Measurements from ENCODE around the gene PRDM5.
"Not testable (repeated sequence)": the region's sequence is repeated elsewhere in the genome, so short reads cannot be mapped to it uniquely, and the experiment has no call there.

Gene PRDM5

DNA sequence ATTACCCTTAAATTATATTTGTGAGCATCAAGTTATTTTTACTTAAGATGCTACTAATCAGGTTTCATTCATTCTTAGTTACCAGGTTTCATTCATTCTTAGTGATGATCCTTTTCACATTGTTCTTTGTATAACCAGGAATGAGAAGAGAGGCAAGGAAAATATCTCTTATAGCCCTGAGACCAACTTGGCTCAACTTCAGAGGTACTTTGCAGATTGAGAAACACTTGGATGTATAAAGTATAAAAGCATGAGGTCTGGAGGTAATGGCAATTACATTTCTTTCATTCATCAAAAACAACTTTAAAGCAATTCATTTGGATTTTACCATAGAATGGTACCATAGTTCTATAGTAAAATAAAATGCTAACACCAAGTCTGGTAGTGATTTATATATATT lies 231.0 kb downstream of the PRDM5 start:
- DNase-seq = no peak

DNA sequence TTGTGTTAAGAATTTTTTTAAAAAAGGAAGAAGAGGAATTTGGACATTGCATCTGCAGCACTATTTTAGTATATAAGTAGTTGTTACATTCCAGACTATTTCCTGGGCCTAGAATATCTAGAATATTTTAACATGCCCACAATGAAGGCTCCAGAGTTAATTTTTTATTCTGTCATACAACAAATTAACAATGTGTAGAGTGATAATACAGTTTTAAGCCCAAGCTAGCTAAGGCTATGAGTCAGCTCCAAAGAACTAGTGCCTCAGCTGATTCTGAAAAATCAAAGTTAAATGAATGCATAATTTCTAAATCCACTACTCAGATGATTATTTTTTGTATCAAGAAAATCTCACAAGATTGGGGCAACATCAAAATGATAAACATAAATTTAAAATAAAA lies 231.4 kb downstream of the PRDM5 start:
- DNase-seq = no peak

DNA sequence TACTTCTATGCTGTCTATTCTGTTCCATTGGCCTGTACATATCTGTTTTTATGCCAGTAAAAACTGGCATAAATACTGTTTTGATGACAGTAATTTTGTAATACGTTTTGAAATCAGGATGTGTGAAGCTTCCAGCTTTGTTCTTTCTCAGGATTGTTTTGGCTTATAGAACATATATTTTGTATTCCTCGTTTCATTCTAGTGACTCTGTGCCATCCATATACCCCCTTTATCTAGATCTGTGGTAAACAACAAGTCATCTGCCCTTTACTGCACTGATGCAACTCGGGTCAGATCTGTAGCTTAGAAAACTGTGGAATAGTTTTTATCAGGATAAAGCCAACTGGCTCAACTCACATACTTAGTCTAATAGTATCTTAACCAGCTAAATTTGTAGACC lies 233.7 kb downstream of the PRDM5 start:
- DNase-seq = no peak

DNA sequence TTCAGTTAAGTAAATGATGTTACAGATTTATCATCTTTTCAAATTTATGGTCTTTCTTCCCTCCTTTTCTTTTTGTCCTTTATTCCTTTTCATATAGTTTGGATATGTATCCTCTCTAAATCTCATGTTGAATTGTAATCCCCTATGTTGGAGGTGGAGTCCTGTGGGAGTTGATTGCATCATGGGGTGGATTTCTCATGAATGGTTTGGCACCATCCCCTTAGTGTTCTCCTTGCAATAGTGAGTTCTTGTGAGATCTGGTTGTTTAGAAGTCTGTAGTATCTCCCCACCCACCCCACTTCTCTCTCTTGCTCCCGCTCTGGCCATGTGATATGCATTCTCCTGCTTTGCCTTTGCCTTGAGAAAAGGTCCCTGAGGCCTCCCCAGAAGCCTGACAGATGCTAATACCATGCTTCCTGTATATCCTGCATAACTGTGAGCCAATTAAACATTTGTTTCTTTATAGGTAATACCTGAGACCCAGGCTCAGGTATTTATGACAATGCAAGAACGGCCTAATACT lies 236.7 kb downstream of the PRDM5 start:
- no peak for DNase-seq

DNA sequence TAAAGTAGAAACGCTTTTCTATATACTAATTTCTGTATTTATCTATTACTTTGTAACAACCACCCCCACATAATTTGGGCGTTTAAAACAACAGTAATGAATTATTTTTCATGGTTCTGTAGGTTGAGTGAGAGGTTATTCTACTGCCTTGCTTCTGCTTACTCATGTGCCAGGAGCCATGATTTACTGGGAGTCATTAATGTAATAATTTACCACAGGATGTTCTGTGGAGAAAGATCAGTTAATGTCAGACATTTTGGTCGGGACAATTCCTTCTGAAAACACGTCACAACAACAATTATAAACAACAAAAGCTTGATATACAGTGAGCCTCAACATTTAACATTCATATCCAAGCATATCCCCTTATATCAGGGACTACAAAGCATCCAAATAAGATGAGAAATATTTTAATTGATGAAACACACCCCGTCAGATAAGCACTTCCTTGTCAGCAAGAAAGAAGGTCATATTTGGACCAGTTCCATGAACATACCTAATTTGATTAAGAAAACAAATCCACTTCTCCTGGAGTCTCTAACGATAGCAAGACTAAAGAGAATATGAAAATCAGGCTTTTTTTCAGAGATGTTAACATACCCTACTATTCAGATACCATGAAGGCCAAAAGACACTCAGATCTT lies 238.5 kb downstream of the PRDM5 start:
- DNase-seq = no peak

DNA sequence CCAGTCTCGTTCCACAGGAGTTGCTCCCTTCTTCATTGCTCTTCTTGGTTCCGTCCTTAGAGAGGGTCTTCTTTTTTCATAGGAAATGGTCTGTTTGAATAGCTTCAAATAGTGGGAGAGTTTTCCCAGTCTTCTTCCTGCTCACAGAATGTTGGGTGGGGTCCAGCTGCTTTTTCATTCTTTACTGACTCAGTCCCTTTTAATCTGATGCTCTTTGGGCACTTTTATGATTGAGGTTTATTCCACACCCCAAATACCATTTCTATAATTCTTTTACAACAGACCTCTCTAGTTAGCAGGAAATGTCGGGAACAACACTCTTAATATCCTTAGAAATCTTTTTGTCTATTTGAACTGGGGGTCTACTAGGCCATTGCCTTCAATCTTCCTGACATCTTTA lies 239.5 kb downstream of the PRDM5 start:
- no peak for DNase-seq

DNA sequence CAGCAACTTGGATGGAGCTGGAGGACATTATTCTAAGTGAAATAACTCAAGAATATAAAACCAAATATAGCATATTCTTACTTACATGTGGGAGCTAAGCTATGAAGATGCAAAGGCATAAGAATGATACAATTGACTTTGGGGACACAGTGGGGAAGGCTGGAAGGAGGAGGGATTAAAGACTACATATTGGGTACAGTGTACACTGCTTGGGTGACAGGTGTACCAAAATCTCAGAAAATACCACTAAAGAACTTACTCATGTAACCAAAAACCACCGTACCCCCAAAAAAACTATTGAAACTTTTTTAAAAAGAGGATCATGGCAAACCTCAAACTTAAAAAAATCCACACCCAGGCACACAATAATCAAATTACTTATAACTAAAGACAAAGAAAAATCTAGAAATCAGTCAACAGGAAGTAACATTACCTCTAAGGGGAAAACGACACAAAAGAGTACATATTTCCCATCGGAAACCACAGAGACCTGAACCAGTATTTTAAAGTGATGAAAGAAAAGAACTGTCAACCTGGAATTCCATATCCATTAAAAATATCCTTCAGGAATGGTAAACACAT lies 241.8 kb downstream of the PRDM5 start:
- DNase-seq = no peak

DNA sequence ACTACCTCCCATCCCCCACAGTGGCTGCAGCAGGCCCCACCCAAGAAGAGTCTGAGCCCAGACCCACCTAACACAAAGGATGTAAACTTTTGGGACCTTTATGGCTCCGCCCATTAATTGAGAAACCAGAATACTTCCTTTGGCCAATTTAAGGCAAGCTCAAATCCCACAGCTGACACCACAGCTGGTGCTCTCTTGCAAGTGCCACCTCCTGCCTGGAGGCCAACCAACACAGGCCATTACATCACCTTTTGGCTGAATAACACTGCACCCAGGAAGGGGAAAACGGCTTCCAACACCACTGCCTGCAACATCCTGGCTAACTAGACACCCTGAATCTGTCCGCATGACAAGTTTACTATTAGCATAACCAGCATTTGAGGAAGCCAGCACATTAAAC lies 248.8 kb downstream of the PRDM5 start:
- DNase-seq = no peak

DNA sequence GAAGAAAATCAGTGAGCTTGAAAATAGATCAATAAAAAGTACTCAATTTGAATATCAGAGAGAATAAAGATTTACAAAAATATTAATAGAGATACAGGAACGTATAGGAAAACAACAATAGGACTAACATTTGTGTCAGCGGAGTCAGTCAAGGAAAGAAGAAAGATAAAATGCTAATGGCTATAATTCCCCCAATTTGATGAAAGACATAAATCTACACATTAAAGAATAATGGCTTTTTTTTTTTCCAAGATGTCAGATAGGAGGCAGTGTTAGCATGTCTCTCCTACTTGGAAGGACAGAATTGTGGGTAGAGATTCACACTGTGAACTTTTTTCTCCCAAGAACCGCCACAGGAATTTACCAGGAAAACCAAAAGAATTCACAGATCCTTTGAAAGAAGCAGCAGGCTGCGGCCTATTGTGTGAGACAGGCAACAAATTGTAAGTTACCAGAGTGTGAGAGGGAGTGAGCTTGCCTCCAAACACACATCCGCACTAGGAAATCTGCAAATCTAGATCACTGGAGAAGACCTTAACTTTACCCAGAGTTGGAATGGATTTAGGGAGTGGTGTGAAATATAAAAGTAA lies 249.9 kb downstream of the PRDM5 start:
- DNase-seq = no peak

DNA sequence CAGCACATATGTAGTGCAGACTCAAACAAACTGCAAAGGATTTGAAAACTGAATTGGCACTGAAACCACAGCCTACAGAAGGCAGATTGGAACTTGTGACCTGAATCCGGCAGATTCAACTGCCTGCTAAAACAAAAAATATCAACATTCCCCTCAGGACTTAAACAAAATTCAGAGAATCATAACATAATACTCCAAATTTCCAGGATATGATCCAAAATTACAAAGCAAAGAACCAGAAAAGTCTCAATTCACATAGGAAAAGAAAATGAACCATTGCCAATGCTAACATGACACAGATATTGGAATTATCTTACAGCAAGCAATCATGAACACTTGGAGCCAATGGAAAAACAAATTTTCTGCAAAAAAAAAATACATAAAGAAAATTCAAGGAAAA lies 250.4 kb downstream of the PRDM5 start:
- no peak for DNase-seq

DNA sequence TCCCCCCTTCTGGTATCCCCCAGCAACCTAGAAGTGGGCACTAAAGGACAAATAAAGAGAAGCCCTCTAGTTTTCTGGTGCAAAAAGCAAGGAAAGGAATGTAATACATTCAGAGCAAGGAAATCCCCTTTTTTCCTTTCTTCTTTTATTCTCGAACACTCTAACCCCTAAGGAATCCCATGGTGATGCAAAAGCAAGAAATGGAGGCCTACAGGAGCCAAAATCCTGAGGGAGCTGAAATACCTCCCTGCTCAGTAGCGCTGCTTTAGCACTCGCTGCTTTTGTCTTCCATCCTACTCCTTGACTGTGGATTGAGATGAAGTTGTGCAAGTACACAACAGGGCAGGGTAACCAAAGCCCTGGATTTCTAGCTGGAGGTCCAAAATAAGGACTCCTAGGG lies 251.0 kb downstream of the PRDM5 start:
- DNase-seq = no peak

DNA sequence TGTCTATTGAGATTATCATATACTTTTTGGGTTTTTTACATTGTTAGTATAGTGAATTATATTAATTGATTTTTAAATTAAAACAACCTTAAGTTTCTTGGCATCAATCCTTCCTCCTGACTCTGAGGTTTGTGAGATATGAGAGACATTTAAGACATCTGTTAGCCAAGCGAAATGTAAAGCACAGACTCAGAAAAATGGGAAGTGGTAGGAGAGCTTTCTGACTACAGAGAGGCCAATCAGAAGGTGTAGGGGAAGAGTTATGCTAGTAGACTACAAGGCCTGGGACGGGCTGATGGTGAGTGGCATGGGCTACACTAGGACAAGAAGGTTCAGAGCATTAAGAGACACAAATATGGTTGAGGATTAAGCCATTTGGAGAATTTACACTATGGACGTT lies 255.4 kb downstream of the PRDM5 start:
- DNase-seq = no peak

DNA sequence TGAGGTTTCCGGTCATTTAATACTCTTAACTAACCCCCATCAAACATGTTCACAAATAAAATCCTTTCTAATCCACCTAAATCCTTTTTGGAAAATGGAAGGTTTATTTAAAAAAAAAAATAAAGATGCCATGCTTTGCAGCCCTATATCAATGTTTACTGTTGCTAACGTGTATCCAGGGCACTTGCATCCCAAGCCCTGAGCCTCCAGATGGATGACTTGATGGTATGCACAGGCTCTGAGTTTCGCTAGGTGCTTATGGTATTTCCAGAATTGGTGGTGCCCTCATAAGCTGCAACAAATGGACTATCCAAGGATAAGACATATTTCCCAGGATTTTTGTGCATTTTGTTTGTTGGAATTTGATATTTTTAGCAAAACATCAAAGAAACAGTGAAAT lies 257.7 kb downstream of the PRDM5 start:
- no peak for DNase-seq

DNA sequence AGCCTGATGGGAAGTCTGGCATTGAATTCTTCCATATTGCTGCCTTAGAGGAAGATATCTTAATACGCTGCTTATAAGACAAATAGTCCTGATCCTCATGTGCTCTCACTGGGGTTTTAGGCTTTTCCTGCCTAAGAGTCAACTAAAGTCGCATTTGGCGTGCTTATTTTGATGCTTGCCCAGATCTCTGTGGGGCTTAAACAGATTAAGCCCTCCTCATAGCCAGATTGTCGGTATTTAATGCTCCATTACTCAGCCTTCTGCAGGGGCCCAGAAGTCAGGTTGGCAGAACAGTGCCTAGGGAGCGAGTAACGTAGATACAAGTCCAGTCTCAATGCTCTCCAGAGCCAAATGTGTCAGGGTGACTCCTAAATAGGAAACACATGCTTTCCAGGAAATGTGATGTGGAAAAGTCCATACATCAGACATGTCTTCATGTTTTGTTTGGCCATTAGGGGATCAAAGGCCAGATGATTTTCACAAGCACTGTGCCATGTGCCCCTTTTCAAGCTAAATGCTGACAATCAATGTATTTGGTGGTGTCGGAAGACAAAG lies 262.8 kb downstream of the PRDM5 start:
- DNase-seq = no peak

DNA sequence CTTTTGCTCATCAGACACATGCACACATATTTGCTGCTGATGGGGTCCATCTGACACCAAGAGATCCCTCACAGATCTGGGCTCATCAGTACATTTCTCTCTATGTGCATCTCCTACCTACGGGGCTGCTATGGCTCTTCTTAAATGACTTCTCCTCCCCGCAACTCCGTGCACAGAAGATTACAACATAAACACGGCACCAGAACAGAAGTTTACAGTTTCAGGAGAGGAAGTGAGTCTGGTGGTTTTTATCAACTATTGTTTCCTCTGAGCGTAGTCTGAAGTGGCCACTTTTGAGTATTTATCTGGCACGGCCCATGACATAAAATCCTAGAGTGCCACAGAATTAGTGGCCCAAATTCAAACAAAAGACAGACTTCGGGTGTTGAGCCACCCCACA lies 263.8 kb downstream of the PRDM5 start:
- no peak for DNase-seq

DNA sequence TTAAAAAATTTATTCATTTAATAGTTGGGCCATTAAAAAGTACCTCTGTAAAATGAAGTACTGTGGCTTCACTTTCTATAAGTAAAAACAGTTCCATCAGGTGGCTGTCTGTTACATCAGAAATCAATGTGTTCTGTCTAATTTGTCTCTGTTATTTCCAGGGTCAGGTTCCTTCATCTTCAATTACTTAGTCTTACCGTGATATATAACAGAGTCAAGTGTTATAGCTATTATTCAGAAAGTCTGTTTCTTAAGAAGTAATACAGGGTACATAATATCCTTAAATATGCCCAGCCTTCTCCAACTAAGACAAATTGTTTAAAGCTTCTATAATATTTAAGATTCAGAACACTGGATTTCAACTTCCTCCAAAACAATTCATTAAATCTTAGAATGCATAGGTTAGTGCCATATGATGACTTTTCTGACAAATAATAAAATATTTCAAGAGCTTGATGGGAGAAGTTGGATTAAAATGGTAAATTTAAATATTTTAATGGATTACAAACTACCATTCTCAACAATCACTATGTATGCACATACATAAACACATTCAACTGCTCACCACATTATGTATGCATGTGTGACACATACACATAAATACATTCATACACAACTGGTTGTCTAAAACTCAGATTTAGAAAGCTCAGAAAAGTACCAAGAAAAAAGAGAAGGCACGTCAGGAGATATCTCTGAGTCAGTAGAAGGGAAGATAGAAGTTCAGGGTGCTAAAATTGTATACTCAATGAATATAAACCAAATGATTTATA lies 268.5 kb downstream of the PRDM5 start:
- no peak for DNase-seq

DNA sequence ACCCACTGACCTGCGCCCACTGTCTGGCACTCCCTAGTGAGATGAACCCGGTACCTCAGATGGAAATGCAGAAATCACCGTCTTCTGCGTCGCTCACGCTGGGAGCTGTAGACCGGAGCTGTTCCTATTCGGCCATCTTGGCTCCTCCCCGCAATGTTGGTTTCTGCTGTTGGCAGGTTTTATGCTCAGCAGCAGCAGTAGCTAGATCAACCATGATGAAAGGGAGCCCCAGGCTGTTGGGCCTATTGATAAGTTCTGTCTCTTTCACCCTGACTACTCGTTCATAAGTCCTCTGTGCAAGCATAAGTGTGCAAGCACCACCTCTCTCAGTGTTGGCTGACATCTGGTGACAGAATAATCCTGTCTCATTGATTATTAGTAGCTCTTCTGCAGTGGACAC lies 274.2 kb downstream of the PRDM5 start:
- not testable (repeated sequence) for DNase-seq

All from DMS 273 treated with DMSO at 0.1 percent for 48 hours (cell line).